Mammary epithelial cell (primary cell): ENCODE data around the gene FAM9C.

Experiments used
- CTCF ChIP-seq, 2 donors: IDR thresholded peaks in 1 of 2; conservative IDR thresholded peaks in 1 of 2; 2 replicates each; pipeline ENCODE4 v1.5.1; 2011 to 2012; ENCODE audit warnings: inconsistent platforms in 2 of 2, low read length in 2 of 2, mild to moderate bottlenecking in 2 of 2, control low read depth in 1 of 2, low read depth in 1 of 2; ENCODE audit not compliant: insufficient read depth in 1 of 2; ENCODE audit errors: extremely low read depth in 1 of 2
- EZH2 ChIP-seq: IDR thresholded peaks from 2 replicates; pipeline ENCODE4 v1.6.1; 2012; ENCODE audit warnings: low read length, inconsistent platforms, borderline replicate concordance

- TF ChIP-seq EZH2, result no peak
- no peak for TF ChIP-seq CTCF (conservative IDR thresholded peaks at IDR 0.05 in 1 of 2, IDR thresholded peaks at IDR 0.05 in 1 of 2; ENCODE audit: extremely low read depth in 1 of 2, insufficient read depth in 1 of 2, low read depth in 1 of 2, low read length in 2 of 2)
Observed at GRCh38 chrX:13029637-13029886, 14.9 kb downstream of the FAM9C start.
